Karpas-422 (cell line): ENCODE results near the gene R3HDML. TPM values are rescaled to one million over a fixed set of nuclear protein-coding genes. Genes with fewer than 3 reads are reported as not detected.
A peak's percentile ranks its signal among the peaks of the same experiment; 100 is the strongest.

ENCODE experiments used
- DNase-seq: peaks from one replicate; pipeline ENCODE4 v3.0.0-alpha.2; 2015
- H2AFZ ChIP-seq: fragments of 200-600 bp; sonication (generic); 2 replicates; pipeline ENCODE4 v1.6.1; 2014; ENCODE audit warnings: antibody characterized with exemption, low read length, mixed read lengths
- H3K27ac ChIP-seq: fragments of 200-600 bp; sonication (generic); 2 replicates; pipeline ENCODE4 v1.5.1; 2014; ENCODE audit warnings: mild to moderate bottlenecking, low read length, moderate library complexity
- H3K27me3 ChIP-seq: fragments of 200-600 bp; sonication (generic); 2 replicates; pipeline ENCODE4 v1.6.1; 2014; ENCODE audit warnings: low read length, mixed read lengths
- H3K36me3 ChIP-seq: fragments of 200-600 bp; sonication (generic); 2 replicates; pipeline ENCODE4 v1.6.1; 2014; ENCODE audit warnings: low read length, mixed read lengths; ENCODE audit not compliant: insufficient read depth
- H3K4me1 ChIP-seq: fragments of 200-600 bp; sonication (generic); 2 replicates; pipeline ENCODE4 v1.6.1; 2014; ENCODE audit warnings: mild to moderate bottlenecking, low read length, mixed read lengths
- H3K4me2 ChIP-seq: fragments of 200-600 bp; sonication (generic); 2 replicates; pipeline ENCODE4 v1.6.1; 2014; ENCODE audit warnings: low read length, low read depth, mild to moderate bottlenecking; ENCODE audit not compliant: poor library complexity, severe bottlenecking
- H3K4me3 ChIP-seq: fragments of 200-600 bp; sonication (generic); 2 replicates; pipeline ENCODE4 v1.5.1; 2014; ENCODE audit warnings: mild to moderate bottlenecking, antibody characterized with exemption, low read length, mixed read lengths
- H3K79me2 ChIP-seq: fragments of 200-600 bp; sonication (generic); 2 replicates; pipeline ENCODE4 v1.6.1; 2014; ENCODE audit warnings: mild to moderate bottlenecking, low read length, mixed read lengths
- H3K9ac ChIP-seq: fragments of 200-600 bp; sonication (generic); 2 replicates; pipeline ENCODE4 v1.6.0; 2014; ENCODE audit warnings: low read length
- H3K9me2 ChIP-seq: fragments of 200-600 bp; sonication (generic), shearing (Covaris generic); replicated peaks from 2 replicates; pipeline ENCODE4 v1.6.0; 2014; ENCODE audit warnings: mild to moderate bottlenecking, low read length, moderate library complexity; ENCODE audit not compliant: insufficient read depth
- H3K9me3 ChIP-seq: fragments of 300-700, 200-600 bp; sonication (generic); 2 replicates; pipeline ENCODE4 v1.6.1; 2014; ENCODE audit warnings: low read length, mixed read lengths
- H4K20me1 ChIP-seq: fragments of 200-600 bp; sonication (generic); 2 replicates; pipeline ENCODE4 v1.6.1; 2014; ENCODE audit warnings: mild to moderate bottlenecking, antibody characterized with exemption, low read length, low read depth; ENCODE audit not compliant: insufficient read depth
- total RNA-seq: library from RNA; depleted of rRNA; stranded (reverse); fragments of >200 nt; shearing (Covaris generic); gene quantifications from 2 replicates; pipeline ENCODE4 v1.2.3, GENCODE V29; 2014; ENCODE audit warnings: low replicate concordance

R3HDML gene
- total RNA-seq, 1 experiment from 2014 or later: not detected

- H3K9me3 ChIP-seq: no peaks in the 10 kb centered on the region
- no peak overlapping the region for H2AFZ ChIP-seq
- H3K36me3 ChIP-seq: no peaks in the 10 kb centered on the region
- H4K20me1 ChIP-seq: 0 out of 2 replicates have a peak, but pooled peaks cover 3% of the 10 kb centered on the region
- no peak overlapping the region for H3K4me2 ChIP-seq
- no peaks in the 10 kb centered on the region for H3K79me2 ChIP-seq
- no peak overlapping the region for H3K9ac ChIP-seq
- H3K4me1 ChIP-seq: no peaks in the 10 kb centered on the region
- no peaks in the 10 kb centered on the region for H3K9me2 ChIP-seq
- H3K27me3 ChIP-seq: no peaks in the 10 kb centered on the region
- H3K27ac ChIP-seq: no peak overlapping the region
- no peak overlapping the region for H3K4me3 ChIP-seq
- no peak for DNase-seq
Measured at GRCh38 chr20:44302026-44302669, 34.7 kb upstream of the R3HDML start.

- Histone ChIP-seq H3K9me3 (no peaks in the 10 kb centered on the region), H3K9me2 (no peaks in the 10 kb centered on the region), H3K4me1 (no peaks in the 10 kb centered on the region), H3K9ac (no peak overlapping the region), H3K4me3 (no peak overlapping the region), H3K4me2 (no peak overlapping the region), H3K79me2 (no peaks in the 10 kb centered on the region), H3K27ac (no peak overlapping the region), H3K36me3 (no peaks in the 10 kb centered on the region), H4K20me1 (0 out of 2 replicates have a peak, but pooled peaks cover 3% of the 10 kb centered on the region), H3K27me3 (no peaks in the 10 kb centered on the region), H2AFZ (no peak overlapping the region)
- DNase-seq: no peak
Measured at GRCh38 chr20:44302736-44303135, 34.1 kb upstream of the R3HDML start.

- Histone ChIP-seq H3K4me2 (no peak overlapping the region), H3K36me3 (no peaks in the 10 kb centered on the region), H3K79me2 (no peaks in the 10 kb centered on the region), H3K9me3 (no peaks in the 10 kb centered on the region), H4K20me1 (no peaks in the 10 kb centered on the region), H3K9ac (no peak overlapping the region), H2AFZ (no peak overlapping the region), H3K9me2 (no peaks in the 10 kb centered on the region), H3K4me1 (no peaks in the 10 kb centered on the region), H3K27me3 (no peaks in the 10 kb centered on the region), H3K4me3 (no peak overlapping the region), H3K27ac (no peak overlapping the region)
- no peak for DNase-seq
Measured at GRCh38 chr20:44304383-44304782, 32.5 kb upstream of the R3HDML start.

- no peak overlapping the region for H3K27ac ChIP-seq
- H3K36me3 ChIP-seq: no peaks in the 10 kb centered on the region
- peaks cover 13% of the 10 kb centered on the region for H3K4me1 ChIP-seq
- no peaks in the 10 kb centered on the region for H3K9me2 ChIP-seq
- no peaks in the 10 kb centered on the region for H3K27me3 ChIP-seq
- no peaks in the 10 kb centered on the region for H3K9me3 ChIP-seq
- H3K79me2 ChIP-seq: no peaks in the 10 kb centered on the region
- no peaks in the 10 kb centered on the region for H4K20me1 ChIP-seq
- DNase-seq: no peak
- H3K4me3 ChIP-seq: no peak overlapping the region
- H3K4me2 ChIP-seq: no peak overlapping the region
- no peak overlapping the region for H3K9ac ChIP-seq
- no peak overlapping the region for H2AFZ ChIP-seq
Measured at GRCh38 chr20:44306927-44307326, 29.9 kb upstream of the R3HDML start.

- Histone ChIP-seq H3K4me1 (peaks cover 13% of the 10 kb centered on the region), H3K9ac (peak overlapping the region; percentile 98), H4K20me1 (no peaks in the 10 kb centered on the region), H3K4me2 (peak overlapping the region; percentile 98), H3K9me3 (no peaks in the 10 kb centered on the region), H3K27ac (no peak overlapping the region), H3K27me3 (no peaks in the 10 kb centered on the region), H3K79me2 (no peaks in the 10 kb centered on the region), H3K36me3 (no peaks in the 10 kb centered on the region), H3K4me3 (peak overlapping the region; percentile 97), H3K9me2 (no peaks in the 10 kb centered on the region), H2AFZ (peak overlapping the region; percentile 100; the same call in 1 of the 2 replicates)
- DNase-seq: no peak
Measured at GRCh38 chr20:44309763-44310663, 26.8 kb upstream of the R3HDML start.

GRCh38 chr20:44310664-44311639, 25.9 kb upstream of the R3HDML start, which contains the start of gene FITM2:
Gene FITM2, minus strand, starts transcription at chr20:44311202. Its CDS starts 54 bp downstream, at chr20:44311148.
- H2AFZ ChIP-seq: peak within 1 kb of the TSS; percentile 100
- peak; percentile 98 for DNase-seq
- no peaks in the 10 kb centered on the region for H3K79me2 ChIP-seq
- H3K4me2 ChIP-seq: peak within 1 kb of the TSS; percentile 98
- H3K27me3 ChIP-seq: no peaks in the 10 kb centered on the region
- H3K9ac ChIP-seq: peak within 1 kb of the TSS; percentile 98
- H3K27ac ChIP-seq: no peak within 1 kb of the TSS
- H3K9me2 ChIP-seq: no peaks in the 10 kb centered on the region
- H4K20me1 ChIP-seq: no peaks in the 10 kb centered on the region
- no peaks in the 10 kb centered on the region for H3K9me3 ChIP-seq
- peak within 1 kb of the TSS; percentile 97 for H3K4me3 ChIP-seq
- no peaks in the 10 kb centered on the region for H3K36me3 ChIP-seq
- peaks cover 13% of the 10 kb centered on the region for H3K4me1 ChIP-seq

GRCh38 chr20:44314870-44315269, 22.0 kb upstream of the R3HDML start:
- H3K9me2 ChIP-seq: no peaks in the 10 kb centered on the region
- H3K27me3 ChIP-seq: no peaks in the 10 kb centered on the region
- H3K79me2 ChIP-seq: no peaks in the 10 kb centered on the region
- H3K9ac ChIP-seq: no peak overlapping the region
- H3K4me1 ChIP-seq: peaks cover 9% of the 10 kb centered on the region
- H3K9me3 ChIP-seq: no peaks in the 10 kb centered on the region
- H3K4me3 ChIP-seq: no peak overlapping the region
- H4K20me1 ChIP-seq: no peaks in the 10 kb centered on the region
- no peak overlapping the region for H3K27ac ChIP-seq
- H3K4me2 ChIP-seq: no peak overlapping the region
- no peak for DNase-seq
- no peak overlapping the region for H2AFZ ChIP-seq
- H3K36me3 ChIP-seq: no peaks in the 10 kb centered on the region
